GM19463 (cell line): ENCODE data around the gene AREL1.
"Not testable (repeated sequence)": the region's sequence is repeated elsewhere in the genome, so short reads cannot be mapped to it uniquely, and the experiment has no call there.

Experiments
- ATAC-seq: cut with Tn5 transposase; IDR thresholded peaks from one replicate; pipeline ENCODE4 v1.9.1; 2021; ENCODE audit warnings: mild to moderate bottlenecking, moderate library complexity; ENCODE audit not compliant: unreplicated experiment

The AREL1 gene, protein sequence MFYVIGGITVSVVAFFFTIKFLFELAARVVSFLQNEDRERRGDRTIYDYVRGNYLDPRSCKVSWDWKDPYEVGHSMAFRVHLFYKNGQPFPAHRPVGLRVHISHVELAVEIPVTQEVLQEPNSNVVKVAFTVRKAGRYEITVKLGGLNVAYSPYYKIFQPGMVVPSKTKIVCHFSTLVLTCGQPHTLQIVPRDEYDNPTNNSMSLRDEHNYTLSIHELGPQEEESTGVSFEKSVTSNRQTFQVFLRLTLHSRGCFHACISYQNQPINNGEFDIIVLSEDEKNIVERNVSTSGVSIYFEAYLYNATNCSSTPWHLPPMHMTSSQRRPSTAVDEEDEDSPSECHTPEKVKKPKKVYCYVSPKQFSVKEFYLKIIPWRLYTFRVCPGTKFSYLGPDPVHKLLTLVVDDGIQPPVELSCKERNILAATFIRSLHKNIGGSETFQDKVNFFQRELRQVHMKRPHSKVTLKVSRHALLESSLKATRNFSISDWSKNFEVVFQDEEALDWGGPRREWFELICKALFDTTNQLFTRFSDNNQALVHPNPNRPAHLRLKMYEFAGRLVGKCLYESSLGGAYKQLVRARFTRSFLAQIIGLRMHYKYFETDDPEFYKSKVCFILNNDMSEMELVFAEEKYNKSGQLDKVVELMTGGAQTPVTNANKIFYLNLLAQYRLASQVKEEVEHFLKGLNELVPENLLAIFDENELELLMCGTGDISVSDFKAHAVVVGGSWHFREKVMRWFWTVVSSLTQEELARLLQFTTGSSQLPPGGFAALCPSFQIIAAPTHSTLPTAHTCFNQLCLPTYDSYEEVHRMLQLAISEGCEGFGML

GRCh38 chr14:74712499-74713394, at the start of gene AREL1, which contains the start of gene FCF1:
Gene AREL1 (minus strand): TSS chr14:74713080. CDS start chr14:74685615, 27,465 bp downstream.
Gene FCF1 (plus strand): TSS chr14:74713144. CDS start chr14:74713198, 54 bp downstream.
- ATAC-seq = peak; percentile 98

- ATAC-seq = not testable (repeated sequence)
Observed at GRCh38 chr14:74758505-74758904, 45.6 kb upstream of the AREL1 start.

- ATAC-seq = no peak
Observed at GRCh38 chr14:74756326-74756725, 43.4 kb upstream of the AREL1 start.

- ATAC-seq = no peak
Observed at GRCh38 chr14:74754899-74755298, 42.0 kb upstream of the AREL1 start.

DNA sequence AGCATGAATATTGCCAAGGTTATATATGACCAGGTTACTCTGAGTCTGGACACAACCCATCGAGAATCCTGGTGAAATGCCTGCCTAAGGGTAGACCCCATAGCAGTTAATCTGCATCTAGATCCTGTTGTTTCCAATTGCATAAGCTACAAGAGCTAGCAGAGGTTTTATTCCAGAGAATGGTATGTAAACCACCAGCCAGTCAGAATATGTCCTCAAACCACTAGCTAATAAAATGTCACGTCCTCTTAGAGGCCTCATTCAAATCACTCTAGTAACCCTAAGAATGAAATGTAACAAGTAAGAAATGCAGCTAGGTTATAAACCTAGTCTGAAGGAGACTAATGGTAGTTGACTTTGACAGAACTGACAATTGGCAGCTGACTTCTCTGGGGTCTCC, 41.3 kb upstream of the AREL1 start:
- no peak for ATAC-seq

DNA sequence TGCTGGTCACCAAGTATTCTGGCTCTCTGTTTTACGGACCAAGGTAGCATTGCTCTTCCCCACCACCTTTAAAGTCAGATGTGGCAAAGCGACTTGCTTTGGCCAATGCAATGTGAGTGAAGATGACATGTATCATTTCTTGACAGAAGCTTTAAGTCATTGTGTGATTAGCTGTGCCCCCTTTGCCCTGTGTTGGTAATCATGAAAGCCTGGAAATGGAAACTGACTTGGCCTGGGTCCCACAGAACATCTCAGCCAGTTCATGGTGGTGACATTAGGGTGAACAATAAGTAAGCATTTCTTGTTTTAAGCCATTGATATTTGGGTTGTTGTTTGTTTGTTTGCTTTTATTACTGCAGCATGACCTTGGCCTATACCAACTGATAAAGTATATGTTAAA, 34.4 kb upstream of the AREL1 start:
- no peak for ATAC-seq

GRCh38 chr14:74739293-74740030, 26.6 kb upstream of the AREL1 start:
- ATAC-seq = no peak

- ATAC-seq = no peak
Observed at GRCh38 chr14:74737753-74738325, 25.0 kb upstream of the AREL1 start.

GRCh38 chr14:74735125-74735524, 22.2 kb upstream of the AREL1 start:
- ATAC-seq = no peak

DNA sequence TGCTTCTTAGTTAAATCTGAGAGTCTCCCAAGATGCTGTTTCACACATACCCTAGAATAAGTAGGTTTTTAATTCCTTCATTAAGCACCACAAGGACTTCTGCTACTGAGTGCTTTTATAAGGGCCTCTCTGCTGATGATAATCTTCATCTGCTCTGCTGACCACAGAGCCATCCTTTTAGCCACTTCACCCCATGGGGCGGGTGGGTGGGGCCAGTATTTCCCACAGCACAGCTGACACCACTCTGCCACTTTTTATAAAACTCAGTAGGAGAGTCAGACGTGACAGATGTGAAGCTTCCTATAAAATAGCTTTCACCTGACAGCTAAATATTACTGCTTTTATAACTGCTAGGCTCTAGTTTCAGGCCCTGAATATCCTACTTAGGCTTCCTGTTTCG, 20.3 kb upstream of the AREL1 start:
- no peak for ATAC-seq

DNA sequence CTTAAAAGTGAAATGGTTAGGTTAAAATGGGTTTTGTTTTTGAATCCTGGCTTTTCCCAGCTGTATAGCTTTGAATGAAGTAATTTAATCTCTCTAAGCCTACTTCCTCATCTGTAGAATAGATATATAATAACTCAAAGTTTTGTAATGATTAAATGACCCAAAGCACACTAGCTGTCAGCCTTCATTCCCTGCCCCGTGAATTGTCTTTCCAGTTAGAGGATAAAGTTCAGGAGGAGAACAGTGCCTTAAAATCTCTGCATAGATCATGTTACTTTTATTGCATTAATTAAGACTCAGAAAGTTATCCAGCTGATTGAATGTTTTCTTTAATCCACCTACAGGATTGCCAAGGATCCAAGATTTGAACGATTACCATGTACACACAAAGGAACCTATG, 19.5 kb upstream of the AREL1 start:
- no peak for ATAC-seq

DNA sequence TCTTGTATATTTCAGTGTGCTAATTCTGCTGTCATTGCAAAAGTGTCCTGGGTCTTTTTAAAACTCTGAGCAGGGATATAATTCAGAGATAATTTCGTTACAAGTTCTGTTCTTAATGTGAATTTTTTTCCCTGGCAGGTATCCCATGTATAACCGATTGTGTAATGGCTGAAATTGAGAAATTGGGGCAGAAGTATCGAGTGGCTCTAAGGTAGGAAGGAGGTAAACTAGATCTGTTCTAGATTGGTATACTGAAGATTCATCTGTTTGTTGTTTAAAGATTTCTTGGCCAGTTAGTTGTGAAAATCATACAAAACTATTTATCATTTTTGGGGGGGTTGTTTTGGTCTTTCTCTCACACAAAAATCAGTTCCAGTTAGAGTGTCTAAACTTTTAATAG, 10.3 kb upstream of the AREL1 start:
- ATAC-seq = no peak

- no peak for ATAC-seq
Observed at GRCh38 chr14:74720526-74720925, 7.6 kb upstream of the AREL1 start.

DNA sequence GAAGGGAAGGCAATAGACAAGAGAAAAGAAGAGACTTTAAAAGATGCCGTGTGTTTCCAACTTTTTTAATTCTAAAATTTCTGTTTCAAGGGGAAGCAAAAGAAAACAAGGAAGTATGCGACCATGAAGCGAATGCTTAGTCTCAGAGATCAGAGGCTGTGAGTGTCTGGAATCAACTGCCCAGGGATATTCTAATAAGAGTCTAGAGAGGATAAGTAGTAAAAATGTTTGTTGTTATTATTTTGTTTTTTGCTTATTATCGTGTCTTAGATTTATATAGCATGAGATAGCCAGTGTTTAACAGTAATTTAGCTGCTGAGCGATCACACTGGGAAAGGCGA, 485 bp upstream of the AREL1 start:
- ATAC-seq = no peak

DNA sequence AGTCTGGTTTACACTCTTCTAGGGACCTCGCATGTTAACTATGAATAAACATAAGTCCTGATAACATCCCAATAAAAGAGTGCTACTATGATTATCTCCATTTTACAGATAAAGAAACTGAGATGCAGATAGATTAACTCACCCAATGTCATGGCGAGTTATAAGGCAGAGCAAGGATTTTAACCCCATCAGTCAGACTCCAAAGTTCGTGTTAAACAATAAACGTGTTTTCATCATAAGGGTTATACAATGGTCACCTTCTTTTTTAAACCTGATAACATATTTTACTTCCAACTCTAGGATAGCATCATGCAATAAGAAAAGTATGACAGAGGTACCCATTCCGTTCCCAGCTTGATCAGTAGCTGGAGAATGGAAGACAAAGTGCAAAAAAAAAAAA, 1.2 kb downstream of the AREL1 start:
- no peak for ATAC-seq

- no peak for ATAC-seq
Observed at GRCh38 chr14:74710480-74710879, 2.4 kb downstream of the AREL1 start.

DNA sequence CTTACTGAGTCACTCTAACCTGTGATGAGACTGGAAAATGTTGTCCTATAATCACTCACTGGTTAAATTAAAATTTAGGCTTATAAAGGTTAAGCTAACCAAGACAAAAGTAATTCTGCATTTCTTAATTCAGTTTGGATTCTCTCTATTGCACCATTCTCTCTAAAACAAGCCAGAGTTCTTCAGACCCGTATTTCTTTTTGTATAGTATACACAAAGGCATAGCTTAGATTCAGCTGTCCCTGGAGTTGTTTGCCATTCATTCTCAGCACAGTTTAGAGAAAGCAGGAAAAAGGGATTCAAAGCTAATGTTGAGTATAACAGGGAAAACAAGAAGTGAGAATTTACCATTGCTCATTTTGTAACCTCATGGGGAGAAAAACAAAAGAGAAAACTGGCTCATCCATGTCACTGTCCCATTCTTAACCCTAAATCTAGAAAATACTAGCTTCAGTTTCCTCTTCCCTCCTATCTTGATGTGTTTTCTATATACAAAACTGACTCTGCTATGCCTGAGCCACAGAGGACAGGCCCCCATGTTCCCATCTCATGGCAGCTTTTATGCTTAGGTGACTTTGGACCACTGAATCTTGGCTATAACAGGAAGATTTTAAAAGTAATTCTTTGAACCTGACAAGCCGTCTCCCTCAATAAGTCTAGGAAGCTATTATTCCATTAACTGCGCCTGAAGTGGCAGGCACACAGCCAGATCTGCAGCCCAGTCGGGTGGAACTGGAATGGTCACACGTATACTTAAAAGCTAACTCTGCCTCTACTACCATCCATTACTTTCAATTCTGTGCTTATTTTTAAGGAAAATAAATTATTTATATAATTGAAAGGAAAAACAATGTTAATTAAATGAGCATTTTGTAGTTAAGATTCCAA, 7.0 kb downstream of the AREL1 start:
- ATAC-seq = no peak

- ATAC-seq = no peak
Observed at GRCh38 chr14:74704656-74705055, 8.2 kb downstream of the AREL1 start.

DNA sequence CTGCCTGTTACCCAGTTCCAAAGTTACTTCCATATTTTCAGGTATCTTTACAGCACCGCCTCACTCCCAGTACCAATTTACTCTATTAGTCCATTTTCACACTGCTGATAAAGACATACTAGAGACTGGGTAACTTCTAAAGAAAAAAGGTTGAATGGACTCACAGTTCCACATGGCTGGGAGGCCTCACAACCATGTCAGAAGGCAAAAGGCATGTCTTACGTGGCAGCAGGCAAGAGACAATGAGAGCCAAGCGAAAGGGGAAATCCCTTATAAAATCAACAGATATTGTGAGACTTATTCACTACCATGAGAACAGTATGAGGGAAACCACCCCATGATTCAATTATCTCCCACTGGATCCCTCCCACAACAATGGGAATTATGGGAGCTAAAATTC, 9.8 kb downstream of the AREL1 start:
- ATAC-seq = no peak
